Stimulated activated CD4-positive, alpha-beta T cell treated with anti-CD3 and anti-CD28 coated beads, Interleukin-4, amount 100 ng/mL, for 1 hour (primary cell): ENCODE measurements around the gene PMEPA1.

Source experiments
- DNase-seq: peaks from one replicate; pipeline ENCODE4 v3.0.0-alpha.2; 2020

The PMEPA1 gene

DNA sequence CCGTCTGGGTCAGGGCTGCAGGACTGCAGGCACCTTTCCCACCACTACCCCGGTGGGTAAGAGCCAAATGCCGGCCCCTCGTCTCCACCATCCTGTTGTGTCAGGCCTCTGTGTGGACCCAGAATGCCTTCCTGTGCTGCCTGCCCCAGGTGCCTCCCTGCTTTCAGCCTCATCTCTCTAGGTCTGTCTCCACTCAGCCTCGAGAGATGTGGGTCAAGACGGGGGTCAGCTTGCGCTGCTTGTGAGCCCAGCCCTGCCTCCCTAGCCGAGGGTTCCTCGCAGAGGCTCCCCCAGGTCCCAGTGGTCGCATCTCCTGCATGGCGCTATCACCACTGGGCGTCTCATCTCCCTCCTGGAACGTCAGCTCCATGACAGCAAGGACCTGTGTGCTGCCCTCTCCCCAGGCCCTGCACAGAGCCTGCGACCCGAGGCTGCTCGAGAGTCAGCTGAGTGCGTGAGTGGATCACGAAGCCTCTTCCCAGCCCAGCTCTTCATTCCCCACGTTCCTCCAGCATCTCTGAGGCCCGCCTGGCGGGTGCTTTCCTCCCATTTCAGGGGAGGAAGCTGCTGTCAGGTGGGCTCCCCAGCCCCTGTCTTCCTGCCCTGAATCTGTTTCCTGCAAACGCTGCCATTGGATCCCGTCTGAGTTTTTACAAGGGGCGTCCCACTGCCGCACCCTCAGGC is 50.8 kb downstream of the PMEPA1 start:
- DNase-seq = no peak

DNA sequence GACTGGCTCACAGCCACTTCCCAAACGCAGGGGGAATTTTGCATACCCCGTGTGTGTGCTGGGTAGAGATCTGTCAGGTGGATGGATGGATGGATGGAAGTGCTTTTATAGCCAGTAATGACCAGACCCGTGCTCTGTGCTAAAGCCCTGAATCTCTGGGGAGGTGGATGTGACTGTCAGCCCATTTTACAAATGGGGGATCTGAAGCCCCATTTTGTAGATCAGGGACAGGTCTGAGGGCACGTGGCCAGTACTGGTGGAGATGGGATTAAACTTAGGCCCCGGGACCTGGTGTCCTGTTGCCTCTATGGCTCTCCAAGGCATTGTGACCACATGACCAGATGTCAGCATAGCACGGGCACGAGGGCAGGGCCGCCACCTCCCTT is 51.4 kb downstream of the PMEPA1 start:
- no peak for DNase-seq

DNA sequence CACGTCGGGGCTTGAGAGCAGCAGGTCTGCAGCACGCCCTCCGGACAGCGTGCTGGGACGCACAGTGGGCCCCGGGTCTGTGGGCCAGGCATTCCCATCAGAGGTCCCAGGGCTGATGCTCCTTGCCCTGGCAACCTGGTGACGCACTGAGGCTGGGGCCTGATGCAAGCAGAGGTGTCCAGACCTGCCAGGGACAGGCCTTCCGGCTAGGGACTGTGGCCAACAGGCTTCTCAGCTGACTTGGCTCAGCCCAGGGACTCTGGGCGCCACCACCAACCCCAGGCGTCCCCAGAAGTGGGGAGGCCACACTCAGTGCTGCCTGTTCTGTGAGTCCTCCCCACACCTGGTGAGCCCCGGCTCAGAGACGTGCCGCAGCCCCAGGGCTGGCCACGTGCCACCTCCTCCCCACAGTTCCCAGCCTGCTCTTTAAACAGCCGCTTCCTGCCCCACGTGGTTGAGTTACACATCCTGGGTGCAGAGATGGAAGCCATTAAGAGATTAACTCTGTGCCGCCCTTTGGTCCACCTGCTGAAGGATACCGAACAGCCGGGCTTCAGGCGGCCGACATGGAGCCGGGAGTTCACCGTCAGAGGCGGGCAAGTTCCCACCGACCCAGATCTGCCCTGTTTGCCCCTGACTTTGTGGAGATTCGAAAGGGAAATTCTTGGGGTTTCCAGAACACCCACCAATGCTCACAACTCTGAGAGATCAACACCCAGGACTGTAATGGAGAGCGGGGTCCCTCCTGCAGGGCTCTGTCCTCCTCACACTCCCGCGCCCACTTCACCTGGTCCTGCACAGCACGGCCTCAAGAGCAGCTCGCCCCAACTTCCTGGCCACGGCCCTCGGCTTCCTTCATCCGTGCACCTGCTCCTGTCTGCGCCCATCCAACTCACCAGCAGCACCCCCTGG is 52.0 kb downstream of the PMEPA1 start:
- peak; percentile 37 for DNase-seq

DNA sequence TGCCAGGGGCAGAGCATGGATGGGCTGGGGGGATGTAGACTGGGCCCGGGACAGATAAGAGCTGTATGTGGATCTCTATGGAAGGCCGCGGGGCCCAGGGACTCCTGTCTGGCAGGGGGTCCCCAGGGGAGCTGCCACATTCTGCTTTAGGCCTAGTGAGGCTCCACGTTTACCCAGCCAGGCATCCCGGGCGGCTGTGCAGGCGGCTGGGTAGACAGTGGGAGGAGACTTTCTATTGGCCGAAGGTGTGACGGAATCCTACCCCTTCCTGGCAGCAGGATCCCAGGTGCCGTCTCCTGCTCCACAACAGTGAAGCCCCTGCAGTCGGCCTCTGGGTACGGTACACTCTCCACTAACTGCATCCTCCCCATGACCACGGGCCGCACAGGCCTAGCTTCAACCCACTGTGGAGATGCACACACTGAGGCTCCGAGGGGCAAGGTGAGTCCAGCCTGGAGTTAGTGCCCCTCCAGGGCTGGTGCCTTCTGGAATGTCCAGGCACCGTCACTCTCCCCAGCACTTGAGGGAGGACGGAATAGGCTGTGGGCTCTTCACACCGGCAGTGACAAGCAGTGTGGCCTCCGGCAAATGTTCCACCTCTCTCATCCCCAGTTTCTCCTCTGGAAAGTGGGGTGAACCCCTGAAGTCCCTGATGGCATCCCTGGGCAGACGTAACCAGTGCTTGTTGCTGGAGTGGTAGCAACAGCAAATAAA is 52.8 kb downstream of the PMEPA1 start:
- DNase-seq = no peak

DNA sequence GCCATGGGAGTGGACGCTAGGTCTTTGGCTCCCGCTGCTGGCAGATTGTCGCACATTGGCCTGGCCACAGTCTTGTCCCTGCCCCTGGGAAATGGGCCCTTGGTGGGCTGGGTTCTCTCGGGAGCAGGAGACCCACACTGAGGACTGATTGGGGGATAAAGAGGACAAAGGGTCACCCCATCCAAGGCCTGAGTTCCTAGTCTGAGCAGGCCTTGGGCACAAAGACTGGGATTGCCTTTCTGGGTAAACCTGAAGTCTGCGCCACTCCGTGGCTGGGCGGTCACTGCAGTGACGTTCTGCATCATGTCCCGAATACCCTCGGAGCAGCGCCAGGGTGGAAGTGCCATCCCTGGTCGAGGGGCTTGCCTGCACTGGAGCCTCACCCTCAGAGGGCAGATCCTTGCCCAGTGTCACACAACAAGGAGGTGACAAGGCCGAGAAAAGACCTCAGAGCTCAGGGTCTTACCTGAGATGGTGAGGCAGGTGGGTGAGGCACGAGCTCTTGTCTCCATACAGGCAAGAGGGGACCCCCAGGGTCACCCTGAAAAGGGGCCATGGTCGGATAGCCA is 53.5 kb downstream of the PMEPA1 start:
- no peak for DNase-seq

DNA sequence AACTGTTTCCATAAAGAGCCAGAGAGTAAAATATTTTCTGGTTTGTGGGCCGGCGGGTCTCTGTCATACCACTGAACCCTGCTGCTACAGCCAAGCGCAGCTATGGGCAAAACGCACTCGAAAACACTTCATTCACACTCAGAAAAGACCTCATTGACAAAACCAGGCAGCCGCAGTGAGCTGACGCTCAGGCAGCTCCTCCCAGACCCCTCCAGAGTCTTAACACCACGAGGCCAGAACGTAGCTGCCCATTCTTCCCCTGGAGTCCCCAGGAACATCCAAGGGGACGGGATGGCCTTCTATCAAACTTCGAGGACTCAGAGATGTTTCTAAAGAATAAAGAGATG is 54.0 kb downstream of the PMEPA1 start:
- no peak for DNase-seq

DNA sequence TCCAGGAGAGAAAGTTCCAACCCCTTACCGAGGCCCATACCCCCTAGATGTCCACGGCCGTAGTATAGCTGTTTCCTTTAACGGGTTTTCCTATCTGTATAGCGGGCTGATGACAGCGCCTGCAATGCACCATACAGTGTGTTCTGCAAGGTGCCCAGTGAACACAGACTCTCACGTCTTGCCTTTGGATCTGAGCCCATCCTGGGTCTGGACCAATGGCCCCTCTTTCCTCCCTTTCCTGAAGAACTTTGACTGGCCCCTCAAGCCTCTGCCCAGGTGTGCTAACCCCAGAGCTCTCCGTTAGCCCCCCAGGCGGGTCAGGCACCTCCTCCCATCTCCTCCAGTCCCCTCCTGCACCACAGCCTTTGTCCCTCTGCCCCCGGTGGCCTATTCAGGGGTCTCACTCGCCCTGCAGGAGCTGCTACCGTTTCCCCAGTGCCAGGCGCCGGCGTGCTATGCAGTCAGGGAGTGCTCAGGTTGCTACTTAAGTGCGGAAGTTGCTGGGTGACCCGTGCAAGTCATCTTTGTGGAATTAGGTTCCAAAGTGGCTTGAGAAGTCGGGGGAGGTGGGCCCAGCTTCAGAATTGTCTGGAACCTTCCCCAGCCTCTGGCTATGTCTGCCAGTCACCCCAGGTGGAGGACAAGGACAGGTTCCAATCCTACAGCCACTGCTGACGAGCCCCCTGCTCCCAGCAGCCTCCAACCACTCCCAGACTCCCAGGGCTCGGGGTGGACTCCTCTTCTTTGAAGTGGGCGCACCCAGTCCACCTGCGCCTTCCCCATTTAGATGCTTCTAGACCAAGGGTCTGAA is 54.6 kb downstream of the PMEPA1 start:
- no peak for DNase-seq

DNA sequence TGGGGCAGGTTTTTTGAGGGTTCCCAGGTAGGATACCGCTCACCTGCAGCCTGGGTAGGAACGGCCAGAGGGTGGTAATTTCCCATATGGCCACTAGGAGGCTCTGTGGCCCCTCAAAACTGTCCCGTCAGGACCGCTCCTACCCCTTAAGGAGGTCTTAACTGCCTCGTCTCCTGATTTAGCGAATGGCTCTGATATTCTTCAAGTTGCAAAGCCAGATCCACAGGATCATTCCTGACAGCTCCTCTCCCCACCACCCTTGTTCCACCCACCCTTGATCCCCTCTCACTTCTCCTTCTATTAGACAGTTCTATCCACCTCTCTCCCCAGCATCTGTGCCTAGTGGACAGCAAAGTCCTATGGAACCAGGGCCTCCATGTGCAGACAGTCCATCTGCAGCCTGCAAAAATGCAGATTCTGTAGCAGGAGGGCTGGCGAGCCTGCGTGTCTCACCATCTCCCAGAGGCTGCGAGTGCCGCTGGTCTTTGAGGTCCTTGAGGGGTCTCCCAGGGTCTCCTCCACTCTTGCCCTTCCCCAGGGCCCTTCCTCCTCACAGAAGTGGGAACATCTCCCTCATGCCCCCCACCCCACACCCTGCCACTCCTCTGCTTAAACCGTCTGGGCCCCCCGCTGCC is 55.3 kb downstream of the PMEPA1 start:
- peak; percentile 50 for DNase-seq

DNA sequence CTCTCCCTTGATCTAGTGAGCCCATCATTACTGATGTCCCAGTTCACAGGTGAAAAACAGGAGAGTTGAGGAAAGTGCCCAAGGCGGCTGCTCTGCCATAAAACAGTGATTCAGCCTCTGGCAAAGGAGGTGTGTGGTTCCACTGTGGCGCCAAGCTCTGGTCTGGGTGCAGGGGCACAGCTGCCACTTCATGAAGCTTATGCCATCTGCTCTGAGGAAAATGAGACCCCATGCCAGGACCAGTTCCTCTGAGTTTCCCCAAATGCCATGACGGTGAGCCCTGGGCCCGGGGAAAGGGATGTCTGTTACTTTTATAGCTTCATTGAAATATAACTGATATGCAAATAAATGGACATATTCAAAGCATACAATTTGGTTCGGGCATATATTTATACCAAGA is 55.9 kb downstream of the PMEPA1 start:
- no peak for DNase-seq

DNA sequence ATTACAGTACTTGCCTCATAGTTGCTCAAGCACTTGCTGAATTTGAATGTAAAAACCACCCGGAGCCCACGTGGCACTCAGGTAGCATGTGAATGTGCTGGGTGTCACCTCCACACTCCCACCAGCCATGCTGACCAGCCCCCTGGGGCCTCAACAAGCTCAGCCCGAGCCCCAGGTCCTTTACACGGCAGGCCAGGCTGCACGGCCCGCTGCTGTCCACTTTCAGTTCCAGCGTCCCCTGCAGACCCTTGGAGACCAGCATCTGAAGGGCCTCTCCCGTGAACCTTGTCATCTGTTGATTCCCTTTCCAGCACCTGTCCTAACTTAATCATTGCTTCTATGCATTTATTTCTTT is 56.3 kb downstream of the PMEPA1 start:
- no peak for DNase-seq

DNA sequence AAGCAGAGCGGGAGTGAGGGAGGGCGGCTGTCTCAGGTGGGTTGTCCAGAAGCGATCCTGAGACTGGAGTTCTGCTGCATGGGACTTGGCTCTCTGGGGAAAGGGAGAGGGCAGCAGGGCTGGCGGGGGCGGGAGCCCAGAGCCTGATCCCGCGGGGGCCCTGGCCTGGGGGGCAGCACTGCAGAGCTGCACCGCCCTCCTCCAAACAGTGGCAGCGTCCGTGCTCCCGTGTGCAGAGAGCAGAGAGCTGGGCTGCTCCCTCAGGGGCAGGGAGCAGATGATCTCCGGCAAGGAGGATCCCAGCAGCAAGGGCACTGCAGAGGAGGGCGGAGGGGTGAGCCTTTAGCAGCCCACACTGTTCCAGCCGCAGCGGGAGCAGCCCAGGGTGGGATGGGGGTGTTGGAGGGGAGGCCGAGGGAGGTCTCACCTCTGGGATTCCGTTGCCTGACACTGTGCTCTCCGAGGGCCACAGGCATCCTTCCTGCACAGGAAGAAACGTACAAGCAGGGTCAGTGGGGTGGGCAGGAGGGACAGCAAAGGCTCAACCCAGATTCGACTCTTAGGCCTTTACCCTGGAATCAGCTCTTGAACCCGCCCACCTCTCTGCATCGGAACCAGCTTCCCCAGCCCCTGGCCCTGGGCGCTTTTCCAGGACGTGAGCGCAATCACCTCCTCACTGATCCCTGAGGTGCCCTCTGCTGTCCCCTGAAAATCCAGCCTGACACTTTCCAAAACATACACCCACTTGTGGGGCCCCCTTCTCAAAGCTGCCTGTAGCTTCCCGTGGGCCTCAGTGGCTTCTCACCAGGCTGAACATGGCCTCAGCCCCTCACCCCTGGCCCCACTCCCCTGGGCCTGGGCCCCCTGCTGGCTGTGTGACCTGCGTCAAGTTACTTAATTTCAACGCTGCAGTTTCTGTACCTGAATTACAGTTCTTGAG is 56.9 kb downstream of the PMEPA1 start:
- DNase-seq = no peak

DNA sequence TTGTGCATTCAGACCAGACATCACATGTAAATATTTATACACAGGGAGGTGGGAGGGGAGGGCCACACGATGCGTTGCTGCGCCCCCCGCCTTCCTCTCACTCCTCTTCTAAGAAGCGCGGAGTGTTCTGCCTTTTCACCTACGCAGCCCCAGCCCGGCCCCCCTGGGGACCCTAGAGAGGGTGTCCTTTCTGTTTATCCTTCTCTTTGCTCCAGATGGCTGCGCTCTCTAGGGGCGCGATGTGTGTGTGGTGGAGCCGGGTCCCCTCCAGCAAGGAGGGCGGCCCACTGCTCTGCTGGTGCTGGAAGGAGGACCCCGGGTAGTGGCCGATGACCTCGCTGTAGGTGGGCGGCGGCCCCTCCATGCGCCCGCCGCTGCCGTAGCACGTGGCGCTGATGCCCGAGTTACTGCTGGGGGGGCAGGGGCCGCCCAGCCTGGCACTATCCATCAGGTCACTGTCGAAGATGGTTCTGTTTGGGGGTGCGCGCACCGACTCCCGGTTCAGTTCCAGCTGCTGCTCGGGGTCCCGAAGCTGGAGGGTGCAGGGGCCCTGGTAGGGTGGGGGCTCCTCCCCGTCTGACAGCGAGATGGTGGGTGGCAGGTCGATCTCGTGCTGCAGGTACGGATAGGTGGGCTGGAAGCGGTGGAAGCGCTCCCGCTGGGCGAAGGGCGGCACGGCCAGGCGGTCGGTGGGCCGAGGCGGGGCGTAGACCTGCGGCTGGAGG is 57.8 kb downstream of the PMEPA1 start:
- DNase-seq = no peak

DNA sequence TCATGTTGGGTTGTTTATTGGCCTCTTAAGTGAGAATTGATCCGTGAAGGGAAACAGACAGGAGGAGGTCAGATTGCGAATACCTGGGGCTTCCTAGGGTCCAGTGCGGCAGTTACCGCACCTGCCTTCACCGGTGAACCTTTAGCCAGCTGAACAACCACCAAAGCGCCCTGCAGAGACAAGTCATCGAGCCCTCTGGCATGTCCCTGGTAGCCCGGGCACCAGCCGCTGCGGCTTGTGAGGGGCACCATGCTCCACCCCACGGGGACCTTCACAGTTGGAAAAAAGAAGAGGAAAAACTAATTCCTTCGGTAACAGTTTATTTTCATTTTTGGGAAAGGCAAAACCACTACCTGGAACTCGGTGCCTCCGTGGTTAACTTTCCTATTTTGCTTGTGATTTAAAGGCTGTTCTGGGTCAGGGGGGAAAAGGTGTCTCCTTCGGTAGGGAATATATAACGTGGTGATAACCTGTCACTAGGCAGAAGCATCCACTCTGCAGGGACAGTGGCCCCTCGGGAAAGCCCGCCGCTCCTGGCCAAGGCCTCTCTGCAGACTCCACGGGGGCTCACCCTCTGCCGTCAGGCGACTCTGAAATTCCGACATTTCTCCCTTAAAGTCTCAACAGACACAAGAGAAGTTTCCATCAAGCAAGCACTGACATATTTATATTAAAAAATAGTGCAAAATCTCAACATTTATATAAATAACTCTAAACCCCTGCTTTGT is 58.9 kb downstream of the PMEPA1 start:
- DNase-seq = no peak

DNA sequence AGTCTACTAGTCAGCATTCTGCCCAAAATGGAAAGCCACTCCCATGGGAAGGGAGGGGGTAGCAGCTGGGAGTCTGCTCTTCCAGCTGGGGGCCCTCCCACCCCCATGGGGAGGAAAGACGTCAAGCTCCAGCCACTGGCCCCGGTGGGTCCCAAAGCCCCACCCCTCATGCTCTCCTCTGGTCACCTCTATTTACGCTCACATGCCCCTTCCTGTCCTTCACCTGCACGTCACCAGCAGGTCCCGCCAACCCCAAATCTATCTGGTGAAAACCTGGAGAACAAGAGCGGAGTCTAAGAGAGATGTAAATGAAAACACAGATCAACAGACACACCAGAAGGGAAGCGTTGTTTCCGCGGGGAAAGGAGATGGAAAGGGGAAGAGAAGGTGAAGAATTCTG is 59.5 kb downstream of the PMEPA1 start:
- DNase-seq = no peak

DNA sequence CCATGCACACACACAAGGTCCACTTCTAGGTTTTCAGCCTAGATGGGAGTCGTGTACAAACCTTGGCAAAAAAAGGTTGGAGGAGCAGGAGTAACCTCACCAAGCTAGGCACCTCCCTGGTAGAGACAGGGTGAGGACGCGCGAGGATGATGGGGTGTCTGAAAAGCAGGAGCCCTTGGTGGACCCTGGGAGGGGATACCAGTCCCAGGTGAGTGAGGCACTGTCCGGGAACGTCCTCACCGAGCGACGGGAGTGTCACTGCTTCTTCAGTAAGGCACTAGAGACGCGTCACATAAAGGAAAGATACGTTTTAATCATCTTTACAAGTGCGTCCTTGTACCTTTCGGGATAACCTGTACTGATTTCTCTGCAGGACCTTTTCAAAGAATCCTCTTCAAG is 60.2 kb downstream of the PMEPA1 start:
- DNase-seq = no peak

DNA sequence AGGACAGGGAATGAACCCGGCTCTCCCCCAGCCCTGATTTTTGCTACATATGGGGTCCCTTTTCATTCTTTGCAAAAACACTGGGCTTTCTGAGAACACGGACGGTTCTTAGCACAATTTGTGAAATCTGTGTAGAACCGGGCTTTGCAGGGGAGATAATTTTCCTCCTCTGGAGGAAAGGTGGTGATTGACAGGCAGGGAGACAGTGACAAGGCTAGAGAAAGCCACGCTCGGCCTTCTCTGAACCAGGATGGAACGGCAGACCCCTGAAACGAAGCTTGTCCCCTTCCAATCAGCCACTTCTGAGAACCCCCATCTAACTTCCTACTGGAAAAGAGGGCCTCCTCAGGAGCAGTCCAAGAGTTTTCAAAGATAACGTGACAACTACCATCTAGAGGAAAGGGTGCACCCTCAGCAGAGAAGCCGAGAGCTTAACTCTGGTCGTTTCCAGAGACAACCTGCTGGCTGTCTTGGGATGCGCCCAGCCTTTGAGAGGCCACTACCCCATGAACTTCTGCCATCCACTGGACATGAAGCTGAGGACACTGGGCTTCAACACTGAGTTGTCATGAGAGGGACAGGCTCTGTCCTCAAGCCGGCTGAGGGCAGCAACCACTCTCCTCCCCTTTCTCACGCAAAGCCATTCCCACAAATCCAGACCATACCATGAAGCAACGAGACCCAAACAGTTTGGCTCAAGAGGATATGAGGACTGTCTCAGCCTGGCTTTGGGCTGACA is 60.8 kb downstream of the PMEPA1 start:
- no peak for DNase-seq

DNA sequence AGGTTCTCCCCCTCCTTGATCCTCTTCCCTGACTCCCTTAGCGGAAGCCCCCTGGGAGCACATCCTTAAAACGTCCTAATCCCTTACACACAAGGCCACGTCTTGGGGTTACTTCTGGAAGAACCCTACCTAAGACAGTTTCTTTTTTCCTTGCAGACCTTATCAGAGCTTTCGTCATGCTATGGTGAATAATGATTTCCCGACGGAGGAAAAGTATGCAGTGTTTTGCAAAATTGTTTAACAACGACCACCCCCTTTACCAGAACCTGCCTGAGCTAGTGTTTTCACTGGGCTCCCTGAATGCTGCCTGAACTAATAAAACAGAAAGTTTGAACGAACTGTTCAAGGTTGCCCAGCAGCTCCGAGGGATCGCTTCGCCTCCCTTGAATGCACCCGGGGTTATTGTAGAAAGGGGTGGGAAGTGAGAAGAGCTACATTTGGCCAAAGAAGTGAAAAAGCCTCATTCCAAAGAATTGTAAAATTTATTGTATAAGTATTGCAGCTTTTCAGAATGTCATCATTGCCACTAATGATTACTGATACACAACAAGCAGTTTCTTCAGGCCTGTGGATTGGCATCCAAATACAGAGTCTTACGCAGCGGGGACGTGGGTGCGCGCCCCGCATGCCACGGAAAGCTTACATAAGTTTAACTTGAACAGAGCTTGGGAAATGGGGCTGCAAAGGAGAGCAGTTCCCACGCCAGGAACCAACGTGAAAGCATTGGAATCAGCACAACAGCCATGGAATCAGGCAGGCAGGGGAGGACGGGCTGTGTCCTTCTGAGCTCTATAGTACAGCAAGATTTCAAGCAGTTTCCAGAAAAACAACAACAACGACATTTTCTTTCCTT is 61.7 kb downstream of the PMEPA1 start:
- no peak for DNase-seq
